Epithelial cell of esophagus (primary cell): ENCODE results near the gene OAT.

Experiments
- DNase-seq: peaks from one replicate; pipeline ENCODE4 v3.0.0; 2010; ENCODE audit warnings: low read depth
- H3K4me3 ChIP-seq: 2 replicates; pipeline ENCODE4 v1.5.1; 2011; ENCODE audit warnings: mild to moderate bottlenecking, low read length, control low read depth
- CTCF ChIP-seq: IDR thresholded peaks from 2 replicates; pipeline ENCODE4 v1.5.1; 2011; ENCODE audit warnings: low read depth, mild to moderate bottlenecking, low read length, control low read depth, inconsistent platforms; ENCODE audit not compliant: insufficient read depth; ENCODE audit errors: missing control alignments

OAT gene

GRCh38 chr10:124354411-124355382 lies 64.0 kb downstream of the OAT start:
- H3K4me3 ChIP-seq, result peak overlapping the region; percentile 23
- TF ChIP-seq CTCF, result no peak
- DNase-seq, result peak; percentile 22

GRCh38 chr10:124353896-124354295 lies 64.8 kb downstream of the OAT start:
- DNase-seq, result no peak
- no peak overlapping the region for H3K4me3 ChIP-seq
- TF ChIP-seq CTCF, result no peak

DNA sequence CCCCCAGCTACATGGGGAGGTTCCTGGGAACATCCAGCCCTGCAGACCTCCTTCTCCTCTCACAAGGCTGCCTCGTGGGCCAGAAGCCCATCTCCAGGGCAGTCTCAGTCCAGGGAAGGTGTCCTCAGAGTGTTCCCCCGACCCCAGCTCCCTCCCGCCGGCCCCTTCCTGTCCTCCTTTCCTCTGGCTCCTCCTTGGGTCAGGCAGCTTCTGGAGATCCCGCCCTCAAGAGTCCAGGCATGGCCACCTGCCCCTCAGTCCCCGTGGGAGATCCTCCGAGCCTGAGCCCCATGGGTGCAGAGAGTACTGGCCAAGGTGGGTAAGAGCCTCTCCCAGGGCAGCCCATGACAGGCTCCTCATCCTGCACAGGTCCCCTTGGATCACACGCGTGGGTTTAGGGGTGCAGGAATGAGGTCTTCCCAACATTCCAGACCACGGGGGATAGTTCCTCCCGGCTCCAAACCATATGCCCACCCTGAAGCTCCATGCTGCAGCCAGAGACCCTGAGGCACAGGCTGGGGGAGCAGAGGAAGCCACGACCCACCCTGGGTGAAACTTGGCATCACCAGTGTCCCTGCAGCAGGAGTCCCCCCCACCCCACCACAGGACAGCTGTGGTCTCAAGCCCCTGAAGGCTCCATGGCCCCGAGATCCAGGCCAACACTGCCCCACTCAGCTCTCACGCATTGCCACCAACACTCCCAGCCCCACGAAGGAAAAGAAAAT lies 65.5 kb downstream of the OAT start:
- no peak overlapping the region for H3K4me3 ChIP-seq
- no peak for TF ChIP-seq CTCF
- DNase-seq, result no peak

GRCh38 chr10:124351481-124352220 lies 67.1 kb downstream of the OAT start:
- no peak overlapping the region for H3K4me3 ChIP-seq
- DNase-seq, result no peak
- no peak for TF ChIP-seq CTCF

GRCh38 chr10:124350806-124351205 lies 67.9 kb downstream of the OAT start:
- no peak overlapping the region for H3K4me3 ChIP-seq
- TF ChIP-seq CTCF, result no peak
- no peak for DNase-seq

DNA sequence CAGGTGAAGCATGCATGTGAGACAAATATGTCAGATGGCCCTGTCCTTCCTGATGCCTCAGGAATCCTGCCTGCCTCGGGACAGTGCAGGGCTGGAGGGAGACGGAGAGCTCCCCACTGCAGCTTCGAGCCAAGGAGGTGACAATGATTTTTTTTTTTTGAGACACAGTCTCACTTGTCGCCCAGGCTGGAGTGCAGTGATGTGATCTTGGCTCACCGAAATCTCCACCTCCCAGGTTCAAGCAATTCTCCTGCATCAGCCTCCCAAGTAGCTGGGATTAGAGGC lies 68.8 kb downstream of the OAT start:
- no peak overlapping the region for H3K4me3 ChIP-seq
- DNase-seq, result no peak
- no peak for TF ChIP-seq CTCF
